ENCODE results near the gene SLC1A4.

DNA sequence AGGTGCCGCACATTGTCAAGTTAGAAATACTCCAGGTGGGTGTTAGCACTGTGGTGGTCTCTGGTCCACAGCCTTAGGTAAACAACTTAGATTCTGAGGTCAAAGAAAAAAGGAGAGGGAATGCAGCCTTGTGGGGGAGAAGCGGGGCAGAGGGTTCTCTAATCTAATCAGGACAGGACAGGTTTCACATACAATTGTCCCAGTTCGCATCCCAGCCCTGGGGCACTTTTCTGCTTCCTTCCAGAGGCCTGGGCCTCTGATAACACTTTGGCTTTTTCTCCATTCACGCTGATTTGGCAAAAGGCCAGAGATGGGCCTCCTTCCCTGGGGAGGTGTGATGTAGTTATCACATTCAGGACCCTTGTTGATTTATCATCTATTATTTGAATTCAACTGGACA, 32.5 kb downstream of the SLC1A4 start:
- TF ChIP-seq POLR2A (IDR thresholded peaks at IDR 0.05) (no peak), POLR2AphosphoS5 (IDR thresholded peaks at IDR 0.05) (no peak), EP300 (IDR thresholded peaks at IDR 0.05) (no peak)
- TF ChIP-seq, protein P1, sequence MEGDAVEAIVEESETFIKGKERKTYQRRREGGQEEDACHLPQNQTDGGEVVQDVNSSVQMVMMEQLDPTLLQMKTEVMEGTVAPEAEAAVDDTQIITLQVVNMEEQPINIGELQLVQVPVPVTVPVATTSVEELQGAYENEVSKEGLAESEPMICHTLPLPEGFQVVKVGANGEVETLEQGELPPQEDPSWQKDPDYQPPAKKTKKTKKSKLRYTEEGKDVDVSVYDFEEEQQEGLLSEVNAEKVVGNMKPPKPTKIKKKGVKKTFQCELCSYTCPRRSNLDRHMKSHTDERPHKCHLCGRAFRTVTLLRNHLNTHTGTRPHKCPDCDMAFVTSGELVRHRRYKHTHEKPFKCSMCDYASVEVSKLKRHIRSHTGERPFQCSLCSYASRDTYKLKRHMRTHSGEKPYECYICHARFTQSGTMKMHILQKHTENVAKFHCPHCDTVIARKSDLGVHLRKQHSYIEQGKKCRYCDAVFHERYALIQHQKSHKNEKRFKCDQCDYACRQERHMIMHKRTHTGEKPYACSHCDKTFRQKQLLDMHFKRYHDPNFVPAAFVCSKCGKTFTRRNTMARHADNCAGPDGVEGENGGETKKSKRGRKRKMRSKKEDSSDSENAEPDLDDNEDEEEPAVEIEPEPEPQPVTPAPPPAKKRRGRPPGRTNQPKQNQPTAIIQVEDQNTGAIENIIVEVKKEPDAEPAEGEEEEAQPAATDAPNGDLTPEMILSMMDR (IDR thresholded peaks at IDR 0.05): no peak
